PC-9 (cell line): ENCODE measurements around the gene ROBO1. TPM values are rescaled to one million over a fixed set of nuclear protein-coding genes. Genes with fewer than 3 reads are reported as not detected.

Experiments used
- BruUV-seq: library from RNA; stranded (reverse); fragments of 400-500 nt; replicated peaks from 2 replicates; lab custom pipeline; 2021; lab: Mats Ljungman, UMichigan
- CTCF ChIA-PET: fragments of 300-600 bp; sonication (Branson Sonifier 250); formaldehyde crosslinking; loops from one replicate; lab custom pipeline; 2022; ENCODE audit warnings: antibody characterized with exemption; lab: Charles Lee
- POLR2A ChIA-PET: fragments of 300-600 bp; sonication (Branson Sonifier 250); formaldehyde crosslinking; loops from one replicate; lab custom pipeline; 2022; ENCODE audit warnings: antibody characterized with exemption; ENCODE audit not compliant: unreplicated experiment; lab: Charles Lee
- DNase-seq, 2 experiments: peaks; one replicate each; pipeline versions ENCODE4 v3.0.0 to v3.0.0-alpha.2; 2015 to 2022; ENCODE audit warnings: mixed read lengths in 1 of 2
- H2AFZ ChIP-seq: fragments of 200-600 bp; sonication (generic); 2 replicates; pipeline ENCODE4 v1.8.1; 2017; ENCODE audit warnings: antibody characterized with exemption
- H3F3A ChIP-seq: fragments of 200-600 bp; sonication (generic); 2 replicates; pipeline ENCODE4 v1.8.1; 2017; ENCODE audit warnings: antibody characterized with exemption, mild to moderate bottlenecking, low read depth; ENCODE audit not compliant: insufficient read depth
- H3K27ac ChIP-seq: fragments of 200-600 bp; sonication (generic); 2 replicates; pipeline ENCODE4 v1.6.1; 2016; ENCODE audit warnings: mixed run types
- H3K27me3 ChIP-seq: fragments of 200-600 bp; sonication (generic); 2 replicates; pipeline ENCODE4 v1.6.1; 2016; ENCODE audit warnings: low read depth, mixed run types; ENCODE audit not compliant: insufficient read depth
- H3K36me3 ChIP-seq: fragments of 200-600 bp; sonication (generic); 2 replicates; pipeline ENCODE4 v1.6.1; 2016; ENCODE audit warnings: low read depth, mixed run types
- H3K4me1 ChIP-seq: fragments of 200-600 bp; sonication (generic); replicated peaks from 2 replicates; pipeline ENCODE4 v1.6.1; 2016; ENCODE audit warnings: mixed run types; ENCODE audit not compliant: insufficient read depth
- H3K4me2 ChIP-seq: fragments of 200-600 bp; sonication (generic); 2 replicates; pipeline ENCODE4 v1.6.1; 2017; ENCODE audit warnings: mixed run types
- H3K4me3 ChIP-seq: fragments of 200-600 bp; sonication (generic); 2 replicates; pipeline ENCODE4 v1.6.1; 2016; ENCODE audit warnings: mixed run types
- H3K79me2 ChIP-seq: fragments of 200-600 bp; sonication (generic); 2 replicates; pipeline ENCODE4 v1.6.1; 2017; ENCODE audit warnings: low read depth, mixed run types
- H3K9me2 ChIP-seq: fragments of 200-600 bp; sonication (generic); 2 replicates; pipeline ENCODE4 v1.8.1; 2017; ENCODE audit warnings: mild to moderate bottlenecking; ENCODE audit not compliant: insufficient read depth
- H3K9me3 ChIP-seq: fragments of 200-600 bp; sonication (generic); 2 replicates; pipeline ENCODE4 v1.8.1; 2016; ENCODE audit warnings: low read depth; ENCODE audit not compliant: insufficient read depth
- H4K20me1 ChIP-seq: fragments of 200-600 bp; sonication (generic); 2 replicates; pipeline ENCODE4 v1.8.1; 2017; ENCODE audit not compliant: insufficient read depth
- CTCF ChIP-seq: fragments of 200-600 bp; sonication (generic); conservative IDR thresholded peaks from 2 replicates; pipeline ENCODE4 v1.6.1; 2017; ENCODE audit warnings: mixed run types, antibody characterized with exemption, mild to moderate bottlenecking, moderate library complexity
- EZH2 ChIP-seq: fragments of 200-600 bp; sonication (generic); IDR thresholded peaks from 2 replicates; pipeline ENCODE4 v1.8.0; 2017; ENCODE audit warnings: antibody characterized with exemption, low read depth
- intact Hi-C: fragments of 100-400 bp; cut with micrococcal nuclease; formaldehyde crosslinking; loops from one replicate; pipeline ENCODE4 v1.10.0; 2022; ENCODE audit not compliant: unreplicated experiment
- total RNA-seq: library from RNA; stranded (reverse); gene quantifications from 2 replicates; pipeline ENCODE4 v1.2.3, GENCODE V29; 2021

ROBO1 gene
- total RNA-seq, 1 experiment from 2014 or later, result 17.5 TPM

GRCh38 chr3:79543218-79543982 lies 224.4 kb downstream of the ROBO1 start:
- Histone ChIP-seq H3K4me1 (no peaks in the 10 kb centered on the region), H2AFZ (peak overlapping the region; percentile 12; the same call in 1 of the 2 replicates), H3K27me3 (no peaks in the 10 kb centered on the region), H4K20me1 (no peaks in the 10 kb centered on the region), H3K4me2 (no peak overlapping the region), H3K9me2 (no peaks in the 10 kb centered on the region), H3F3A (no peaks in the 10 kb centered on the region), H3K27ac (no peak overlapping the region), H3K79me2 (no peaks in the 10 kb centered on the region), H3K36me3 (no peaks in the 10 kb centered on the region), H3K4me3 (no peak overlapping the region), H3K9me3 (peaks cover 8% of the 10 kb centered on the region; the same call in 1 of the 2 replicates)
- no TSS peak for BruUV-seq
- intact Hi-C loops, result no loop called here
- ChIA-PET CTCF (no interaction called here), POLR2A (interaction anchor here (0.7 kb wide), 1 partner anchor 828 kb away, joined by 5 read pairs; no protein-coding TSS in a partner anchor)
- no peak for DNase-seq
- no peak for TF ChIP-seq CTCF
- TF ChIP-seq EZH2, result no peak

GRCh38 chr3:79534727-79535126 lies 233.1 kb downstream of the ROBO1 start:
- DNase-seq, result no peak
- no peak overlapping the region for H3K27ac ChIP-seq
- H3K4me3 ChIP-seq, result no peak overlapping the region
- H3K9me3 ChIP-seq, result peaks cover 5% of the 10 kb centered on the region; the same call in 1 of the 2 replicates
- BruUV-seq, result no TSS peak
- peaks cover 14% of the 10 kb centered on the region for H3K4me1 ChIP-seq
- H3K27me3 ChIP-seq, result no peaks in the 10 kb centered on the region
- H3F3A ChIP-seq, result peaks cover 4% of the 10 kb centered on the region; the same call in 1 of the 2 replicates
- H3K79me2 ChIP-seq, result no peaks in the 10 kb centered on the region
- H2AFZ ChIP-seq, result 0 out of 2 replicates have a peak overlapping the region, but pooled peaks have one; percentile 8
- ChIA-PET CTCF (no interaction called here), POLR2A (no interaction called here)
- no peaks in the 10 kb centered on the region for H3K36me3 ChIP-seq
- H3K9me2 ChIP-seq, result no peaks in the 10 kb centered on the region
- intact Hi-C loops, result no loop called here
- TF ChIP-seq EZH2, result no peak
- no peak for TF ChIP-seq CTCF
- H3K4me2 ChIP-seq, result no peak overlapping the region
- H4K20me1 ChIP-seq, result no peaks in the 10 kb centered on the region

DNA sequence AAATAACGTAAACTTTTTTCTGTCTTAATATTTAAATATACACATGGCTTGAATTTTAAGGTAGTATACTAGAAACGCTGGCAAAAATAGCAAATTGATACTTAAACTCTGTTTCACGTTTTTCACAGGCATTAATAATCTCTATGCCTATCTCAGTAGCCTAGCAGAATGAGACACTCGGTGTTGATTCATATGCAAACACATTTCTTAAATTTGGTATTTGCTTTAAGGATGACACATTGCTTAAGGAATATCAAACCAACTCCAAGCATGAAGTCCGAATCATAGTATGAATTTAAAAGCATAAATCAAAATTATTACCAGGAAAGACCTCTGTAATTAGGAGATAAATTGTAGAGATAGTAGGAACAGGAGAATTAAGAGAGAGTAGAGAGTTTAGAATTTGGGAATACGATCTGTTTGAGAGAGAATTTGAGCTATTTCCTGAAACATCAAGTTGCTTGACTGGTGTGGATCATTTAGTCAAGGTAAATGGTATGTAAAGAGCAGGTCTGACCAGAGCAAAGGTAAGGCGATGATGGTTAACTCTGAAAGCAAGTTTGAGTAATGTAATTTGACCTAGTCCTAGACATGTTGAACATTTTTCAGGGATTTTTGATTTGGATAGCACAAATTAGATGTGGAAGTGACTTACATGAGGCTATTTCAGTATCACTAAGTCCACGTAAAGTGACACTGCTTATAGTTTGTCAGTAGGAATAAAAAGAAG lies 236.1 kb downstream of the ROBO1 start:
- intact Hi-C loops, result no loop called here
- Histone ChIP-seq H4K20me1 (no peaks in the 10 kb centered on the region), H3K9me2 (no peaks in the 10 kb centered on the region), H3F3A (peaks cover 4% of the 10 kb centered on the region; the same call in 1 of the 2 replicates), H3K79me2 (no peaks in the 10 kb centered on the region), H3K36me3 (no peaks in the 10 kb centered on the region), H3K27ac (peak overlapping the region; percentile 54), H3K9me3 (peaks cover 5% of the 10 kb centered on the region; the same call in 1 of the 2 replicates), H3K4me1 (peaks cover 14% of the 10 kb centered on the region), H3K4me3 (peak overlapping the region; percentile 26; the same call in 1 of the 2 replicates), H3K4me2 (peak overlapping the region; percentile 54), H2AFZ (peak overlapping the region; percentile 74), H3K27me3 (no peaks in the 10 kb centered on the region)
- peak in 1 of 2 experiments; percentile 53 for DNase-seq
- ChIA-PET CTCF (no interaction called here), POLR2A (no interaction called here)
- no peak for TF ChIP-seq EZH2
- TF ChIP-seq CTCF, result no peak
- no TSS peak for BruUV-seq
